GM18520 (cell line): ENCODE measurements around the gene PNLIP.

Experiments used
- ATAC-seq: cut with Tn5 transposase; IDR thresholded peaks from one replicate; pipeline ENCODE4 v1.9.1; 2021; ENCODE audit not compliant: unreplicated experiment

The PNLIP gene

DNA sequence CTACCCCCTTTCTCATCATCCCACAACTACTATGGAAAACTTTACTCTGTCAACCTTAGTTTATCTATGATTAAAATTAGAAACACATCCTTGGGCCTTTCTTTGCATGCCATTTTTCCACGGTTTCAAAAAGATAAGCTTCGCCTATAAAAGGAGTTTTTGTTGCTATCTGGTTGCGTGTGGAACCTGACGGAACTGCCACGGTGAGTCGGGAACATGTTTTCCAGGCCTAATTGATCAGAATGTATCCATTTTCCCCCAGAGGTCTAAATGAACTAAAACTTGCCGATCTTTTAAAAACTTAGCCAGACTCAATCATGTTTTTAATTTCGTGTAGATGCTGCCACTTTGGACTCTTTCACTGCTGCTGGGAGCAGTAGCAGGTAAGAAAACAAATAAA, at the start of gene PNLIP:
PNLIP (plus strand) TSS at position 176 of the 400 bp plus-strand sequence; CDS start at position 338, 162 bp downstream.
- ATAC-seq, result no peak

DNA sequence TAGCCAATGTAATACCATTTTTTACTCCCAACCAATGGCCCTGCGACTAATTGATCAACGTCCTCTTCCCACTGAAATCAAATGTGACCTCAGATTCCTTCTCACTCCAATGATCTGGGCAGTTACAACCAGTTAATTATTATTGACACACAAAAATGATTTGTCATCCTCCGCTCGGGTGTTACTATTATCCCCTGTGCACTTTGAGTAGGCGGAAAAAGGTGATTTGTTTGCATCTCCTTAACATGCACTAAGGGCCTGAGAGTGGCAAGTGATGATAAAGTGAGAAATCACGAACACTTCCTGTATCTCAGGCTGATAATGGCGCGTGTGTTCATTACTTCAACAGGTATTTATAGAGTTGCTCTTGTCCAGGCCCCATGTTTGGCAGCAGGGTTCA, 40.9 kb upstream of the PNLIP start:
- ATAC-seq, result no peak

DNA sequence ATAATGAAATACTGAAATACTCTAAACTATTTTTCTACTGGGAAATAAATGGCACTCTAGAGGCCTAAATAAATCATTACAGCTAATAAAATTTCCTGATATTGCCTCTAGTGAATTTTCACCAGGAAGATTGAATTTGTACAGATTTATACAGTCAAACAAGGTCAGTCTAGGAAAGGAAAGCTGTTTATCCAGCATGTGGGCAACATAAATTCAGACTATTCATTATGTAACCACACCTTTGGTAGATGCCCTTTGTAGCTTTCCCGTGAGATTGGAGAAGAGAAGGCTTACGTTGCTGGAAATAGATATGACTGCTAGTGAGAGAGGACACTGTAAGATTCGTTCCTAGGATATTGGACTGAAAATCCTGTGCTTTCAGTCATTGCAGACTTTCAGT, 35.2 kb upstream of the PNLIP start:
- no peak for ATAC-seq

DNA sequence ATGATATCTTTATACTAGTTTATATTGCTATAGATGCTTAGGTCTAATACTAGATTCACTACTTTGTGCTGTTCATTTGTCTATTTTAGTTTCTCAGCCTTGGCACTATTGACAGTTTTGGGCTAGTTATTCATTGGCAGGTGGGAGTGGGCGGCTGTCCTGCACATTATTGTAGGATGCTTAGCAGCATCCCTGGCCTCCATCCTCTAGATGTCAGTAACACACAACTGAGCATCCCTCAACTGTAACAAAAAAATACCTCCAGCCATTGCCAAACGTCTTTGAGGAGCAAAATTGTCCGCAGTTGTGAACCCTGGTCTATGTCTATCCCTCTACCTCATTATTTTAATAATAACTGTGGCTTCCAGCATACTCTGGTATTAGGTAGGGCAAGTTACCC, 34.4 kb upstream of the PNLIP start:
- ATAC-seq, result no peak

DNA sequence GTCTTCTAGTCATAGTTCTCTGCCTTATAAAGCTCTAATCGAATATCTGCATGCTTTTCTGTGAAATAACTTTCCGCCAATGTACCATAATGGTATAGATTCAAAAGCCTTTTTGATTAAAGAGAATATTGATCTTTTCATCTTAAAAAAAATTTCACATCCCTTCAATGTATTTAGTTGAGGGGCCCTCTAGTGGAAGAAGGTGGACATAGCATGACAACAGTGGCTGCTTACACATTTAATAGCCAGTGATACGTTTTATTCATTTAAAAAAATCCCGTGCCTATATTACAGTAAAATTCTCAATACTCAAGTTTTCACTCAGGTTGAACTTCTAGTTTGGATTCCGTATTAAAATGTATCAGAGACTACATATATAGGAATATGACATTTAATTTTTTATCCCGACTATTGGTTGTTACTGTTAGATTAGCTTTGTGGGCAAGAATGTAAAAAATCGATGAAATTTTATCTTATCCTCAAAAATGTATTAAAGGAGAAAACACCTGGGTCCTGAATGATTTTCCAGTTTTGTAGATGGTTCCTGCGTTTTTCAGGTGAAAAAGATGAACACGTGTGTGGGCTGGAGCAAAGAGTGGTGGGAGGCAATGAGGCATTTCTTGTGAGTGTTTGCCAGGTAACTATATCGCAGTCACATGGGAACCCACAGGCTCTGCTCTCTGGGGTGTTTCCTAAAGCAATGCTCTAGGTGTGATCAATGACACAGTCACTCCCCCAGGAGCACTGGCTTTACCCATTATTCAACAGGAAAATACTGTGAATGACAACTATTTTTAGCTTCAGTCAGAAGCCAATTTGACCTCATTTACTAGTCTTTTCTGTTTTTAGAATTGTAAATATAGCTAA, 24.1 kb upstream of the PNLIP start:
- ATAC-seq, result no peak

DNA sequence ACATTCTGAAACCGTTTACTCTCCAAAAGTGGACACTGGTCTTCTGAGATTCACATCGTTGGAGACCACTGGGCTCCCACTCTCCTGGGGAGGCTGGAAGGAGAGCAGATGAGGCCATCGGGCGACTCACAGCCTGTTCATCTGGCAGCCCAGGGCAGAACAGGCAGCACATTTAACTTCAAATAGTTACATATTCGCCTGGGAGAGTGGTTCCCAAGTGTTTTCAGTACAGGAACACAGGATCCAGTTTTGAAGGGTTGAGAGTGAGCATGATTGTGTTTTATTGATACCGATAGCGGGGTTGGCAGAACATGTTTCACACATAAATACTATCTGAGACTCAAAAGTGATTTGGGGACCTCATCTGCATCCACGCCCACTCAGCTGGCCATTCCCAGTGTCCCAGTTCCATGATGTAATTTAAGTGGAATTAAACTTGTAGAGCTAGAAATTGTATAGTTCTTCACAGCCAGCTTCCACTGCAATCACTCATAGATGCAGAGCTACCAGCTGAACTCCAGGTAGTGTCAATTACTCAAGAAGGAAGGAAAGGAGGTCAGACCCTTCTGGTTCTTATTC, 22.8 kb upstream of the PNLIP start:
- no peak for ATAC-seq

DNA sequence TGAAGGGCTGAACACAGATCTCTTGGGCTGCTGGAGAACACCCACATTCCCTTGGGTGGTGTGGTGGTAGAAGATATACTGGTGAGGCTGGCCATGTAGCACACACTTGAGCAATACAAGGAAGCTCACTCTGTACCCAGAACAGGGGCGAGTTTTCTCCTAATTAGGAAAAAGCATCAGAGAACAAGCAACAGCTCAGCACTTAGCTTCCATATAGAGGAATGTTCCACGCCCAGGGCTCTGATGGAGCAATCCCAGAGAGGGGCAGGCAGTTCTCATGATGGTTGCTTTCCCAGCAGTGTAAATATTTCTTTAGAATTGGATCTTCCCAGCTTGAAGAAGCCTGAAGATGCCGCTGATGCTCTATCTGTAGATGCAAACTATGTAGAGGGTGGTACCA, 21.0 kb upstream of the PNLIP start:
- ATAC-seq, result no peak

DNA sequence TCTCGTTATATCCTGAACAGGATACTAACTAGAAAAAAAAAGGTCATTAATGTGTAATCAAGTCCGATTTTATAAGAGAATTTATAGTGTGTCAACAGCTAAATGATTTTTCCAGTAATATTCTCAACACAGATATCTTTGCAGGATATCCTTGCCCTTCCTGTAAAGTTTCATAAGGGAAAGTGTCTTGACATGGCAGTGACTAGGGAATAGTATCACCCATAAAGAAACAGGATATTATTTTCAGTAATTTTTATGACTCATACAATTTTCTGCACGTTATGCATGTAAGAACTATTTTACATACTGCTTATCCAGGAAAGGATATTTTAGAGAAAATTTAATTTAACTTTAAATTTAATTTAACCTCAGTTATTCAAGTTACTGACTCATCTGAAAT, 19.5 kb upstream of the PNLIP start:
- ATAC-seq, result no peak

DNA sequence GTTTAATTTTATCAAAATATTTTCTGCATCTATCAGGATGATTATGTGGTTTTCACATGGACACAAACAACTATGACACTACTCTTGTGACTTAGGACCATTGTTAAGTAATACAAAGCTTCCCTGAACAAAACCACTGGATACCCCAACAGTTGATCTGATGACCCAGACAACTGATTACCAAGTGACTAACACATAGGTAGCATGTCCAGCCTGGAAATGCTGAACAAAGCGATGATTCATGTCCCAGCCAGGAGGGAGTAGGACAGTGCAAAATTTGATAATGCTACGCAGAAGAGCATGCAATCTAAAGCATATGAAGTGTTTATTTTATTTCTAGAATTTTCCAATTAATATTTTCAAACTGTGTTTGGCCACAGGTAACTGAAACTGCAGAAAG, 8.9 kb upstream of the PNLIP start:
- ATAC-seq, result no peak

DNA sequence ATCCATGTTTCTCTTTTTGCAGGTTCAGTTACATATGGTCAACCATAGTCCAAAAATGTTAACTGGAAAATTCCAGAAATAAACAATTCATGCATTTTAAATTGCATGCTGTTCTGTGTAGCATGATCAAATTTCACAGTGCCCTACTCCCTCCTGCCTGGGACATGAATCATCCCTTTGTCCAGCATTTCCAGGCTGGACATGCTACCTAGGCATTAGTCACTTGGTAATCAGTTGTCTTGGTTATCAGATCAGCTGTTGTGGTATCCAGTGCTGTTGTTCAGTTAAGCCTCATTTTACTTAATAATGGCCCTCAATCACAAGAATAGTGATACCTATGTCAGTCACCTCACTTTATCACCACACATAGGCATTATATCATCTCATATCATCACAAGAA, 7.3 kb upstream of the PNLIP start:
- ATAC-seq, result no peak

DNA sequence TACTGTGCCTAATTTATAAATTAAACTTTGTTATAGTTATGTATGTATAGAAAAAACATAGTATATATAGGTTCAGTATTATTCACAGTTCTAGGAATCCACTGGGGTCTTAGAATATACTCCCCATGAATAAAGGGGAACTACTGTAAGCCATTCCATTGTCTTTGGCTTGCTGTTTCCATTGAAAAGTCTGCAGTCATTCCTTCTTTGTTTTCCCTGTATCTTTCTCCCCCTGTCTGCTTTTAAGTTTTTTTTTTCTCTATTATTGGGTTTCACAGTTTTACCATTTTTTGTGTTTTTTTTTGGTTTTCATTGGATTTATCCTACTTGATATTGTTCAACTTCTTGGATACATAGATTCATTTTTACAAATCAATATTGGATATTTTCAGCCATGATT, 6.7 kb upstream of the PNLIP start:
- ATAC-seq, result no peak

DNA sequence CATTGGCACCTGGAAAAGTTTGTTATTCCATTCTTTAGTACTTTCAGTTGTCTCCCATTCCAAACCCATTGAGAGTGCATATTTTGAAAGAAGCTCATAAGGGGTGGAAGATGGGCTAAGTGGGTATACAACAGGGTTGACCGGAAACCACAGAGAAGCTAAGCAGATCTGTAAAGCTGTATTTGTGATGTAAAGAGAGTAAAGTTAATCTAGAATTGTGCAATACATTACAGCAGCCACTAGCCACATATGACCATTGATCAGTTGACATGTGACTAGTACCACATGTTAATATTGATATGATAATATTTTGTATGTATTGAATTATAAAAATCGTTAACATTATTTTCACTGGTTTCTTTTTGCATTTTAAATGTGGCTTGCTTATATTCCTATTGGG, 4.9 kb upstream of the PNLIP start:
- no peak for ATAC-seq

DNA sequence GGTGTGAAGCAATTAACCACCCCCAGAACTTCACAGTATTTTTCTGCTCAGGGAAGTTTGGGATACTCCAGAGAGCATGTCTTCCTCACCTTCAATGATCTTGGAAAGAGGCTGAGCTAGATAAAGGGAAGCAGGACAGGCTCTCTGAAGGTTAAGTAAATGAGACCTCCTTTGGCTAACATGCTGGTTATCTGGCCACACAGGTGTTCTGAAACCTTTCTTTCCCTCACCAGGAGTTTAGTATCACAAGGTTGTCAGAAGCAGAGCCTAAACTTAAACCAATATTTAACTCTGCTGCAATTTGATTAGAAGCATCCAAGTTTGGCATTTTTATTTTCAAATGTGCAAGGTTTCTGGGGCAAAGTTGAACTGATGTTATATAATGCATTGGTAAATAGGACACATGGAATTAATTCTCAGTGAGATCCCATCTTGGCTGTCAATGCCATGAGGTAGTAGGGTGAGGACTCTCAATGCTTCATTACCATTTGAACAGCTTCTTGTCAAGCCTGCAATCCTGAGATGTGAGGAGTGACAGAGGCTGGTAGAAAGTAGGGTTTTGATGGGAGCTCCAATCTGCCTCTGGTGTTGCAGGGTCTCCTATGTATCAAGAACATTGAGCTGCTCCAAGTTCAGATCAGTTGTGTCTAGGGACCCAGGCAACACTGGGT, 3.6 kb upstream of the PNLIP start:
- no peak for ATAC-seq

DNA sequence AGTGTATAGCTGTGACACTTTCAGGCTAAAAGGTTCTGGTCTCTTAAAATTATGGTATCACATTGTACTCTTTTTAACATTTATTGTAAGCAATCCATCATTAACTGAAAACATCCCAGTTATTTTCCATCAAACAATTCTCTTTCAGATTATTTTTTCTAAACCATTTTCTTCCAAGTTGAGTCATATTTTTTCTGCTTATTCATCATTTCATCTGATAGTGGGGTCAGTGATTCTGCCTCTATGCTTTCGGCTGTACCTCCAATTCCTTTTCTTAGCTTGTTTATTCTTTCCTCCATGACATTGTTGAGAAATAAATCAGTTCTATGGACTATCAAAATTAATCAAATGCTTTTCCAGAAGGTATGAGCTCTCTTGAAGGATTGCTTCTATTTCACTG, 609 bp upstream of the PNLIP start:
- no peak for ATAC-seq

DNA sequence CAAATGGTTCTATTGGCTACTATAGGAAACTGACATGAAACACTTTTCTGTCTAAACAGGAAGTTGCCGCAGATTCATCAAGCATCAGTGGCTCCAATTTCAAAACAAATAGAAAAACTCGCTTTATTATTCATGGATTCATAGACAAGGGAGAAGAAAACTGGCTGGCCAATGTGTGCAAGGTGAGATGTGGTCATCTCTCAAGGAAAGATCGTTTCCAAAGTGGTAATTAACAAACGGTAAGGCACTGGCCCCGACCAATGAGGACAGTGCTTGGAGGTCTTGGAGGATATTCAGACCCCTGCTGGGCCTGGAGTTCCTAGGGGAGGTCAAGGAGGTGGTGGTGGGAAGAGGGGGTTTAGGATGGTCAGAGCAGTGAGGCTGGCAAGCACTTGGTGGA, 2.6 kb downstream of the PNLIP start:
- ATAC-seq, result no peak

DNA sequence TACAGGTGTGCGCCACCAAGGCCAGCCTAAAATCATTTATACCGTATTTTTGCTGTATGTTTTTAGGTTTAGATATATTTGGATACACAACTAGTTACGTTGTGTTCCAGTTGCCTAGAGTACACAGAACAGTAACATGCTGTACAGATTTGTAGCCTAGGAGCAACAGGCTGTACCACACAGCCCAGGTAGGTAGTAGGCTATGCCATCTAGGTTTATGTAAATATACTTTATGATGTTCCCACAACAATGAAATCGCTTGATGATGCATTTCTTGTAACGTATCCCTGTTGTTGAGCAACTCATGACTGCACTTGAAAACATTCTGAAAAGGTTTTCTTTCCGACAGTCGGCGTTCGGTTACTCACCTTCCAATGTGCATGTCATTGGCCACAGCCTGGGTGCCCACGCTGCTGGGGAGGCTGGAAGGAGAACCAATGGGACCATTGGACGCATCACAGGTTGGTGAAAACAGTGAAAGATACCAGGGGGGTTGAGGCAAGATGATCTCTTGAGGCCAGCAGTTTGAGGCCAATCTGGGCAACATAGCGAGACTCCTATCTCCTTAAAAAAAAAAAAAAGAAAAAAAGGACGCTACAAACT, 7.7 kb downstream of the PNLIP start:
- no peak for ATAC-seq

DNA sequence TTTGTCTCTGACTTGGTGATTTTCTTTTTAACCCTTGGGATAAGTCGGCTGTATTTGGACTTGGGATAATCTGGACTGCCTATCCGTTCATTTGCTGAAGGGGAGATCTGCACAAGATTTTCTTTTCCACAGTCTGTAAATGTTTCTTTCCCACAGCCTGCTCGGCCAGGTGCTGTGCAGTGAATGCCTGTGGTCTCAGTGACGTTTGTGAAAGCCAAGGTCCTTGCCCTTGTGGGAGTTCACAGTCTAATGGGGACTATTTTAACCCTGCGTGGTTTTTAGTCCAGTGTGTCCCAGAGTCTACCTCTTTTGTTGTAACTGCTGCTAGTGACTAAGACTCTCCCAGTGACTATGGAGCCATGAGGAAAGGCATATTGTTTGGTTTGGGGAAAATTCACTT, 8.9 kb downstream of the PNLIP start:
- no peak for ATAC-seq

DNA sequence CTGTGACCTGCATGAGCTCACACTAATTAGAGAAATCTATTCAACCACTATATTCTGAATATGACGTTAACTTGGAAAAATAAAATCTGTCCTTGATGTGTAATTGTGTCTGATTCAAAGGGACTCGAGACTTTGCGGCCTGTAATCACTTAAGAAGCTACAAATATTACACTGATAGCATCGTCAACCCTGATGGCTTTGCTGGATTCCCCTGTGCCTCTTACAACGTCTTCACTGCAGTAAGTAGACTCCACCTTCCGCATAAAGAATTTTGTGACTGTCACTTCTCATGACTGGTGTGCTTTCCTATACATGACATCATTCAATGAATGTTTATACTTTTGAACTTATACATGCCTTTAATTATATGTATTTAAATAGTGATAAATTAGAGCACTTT, 10.1 kb downstream of the PNLIP start:
- no peak for ATAC-seq

DNA sequence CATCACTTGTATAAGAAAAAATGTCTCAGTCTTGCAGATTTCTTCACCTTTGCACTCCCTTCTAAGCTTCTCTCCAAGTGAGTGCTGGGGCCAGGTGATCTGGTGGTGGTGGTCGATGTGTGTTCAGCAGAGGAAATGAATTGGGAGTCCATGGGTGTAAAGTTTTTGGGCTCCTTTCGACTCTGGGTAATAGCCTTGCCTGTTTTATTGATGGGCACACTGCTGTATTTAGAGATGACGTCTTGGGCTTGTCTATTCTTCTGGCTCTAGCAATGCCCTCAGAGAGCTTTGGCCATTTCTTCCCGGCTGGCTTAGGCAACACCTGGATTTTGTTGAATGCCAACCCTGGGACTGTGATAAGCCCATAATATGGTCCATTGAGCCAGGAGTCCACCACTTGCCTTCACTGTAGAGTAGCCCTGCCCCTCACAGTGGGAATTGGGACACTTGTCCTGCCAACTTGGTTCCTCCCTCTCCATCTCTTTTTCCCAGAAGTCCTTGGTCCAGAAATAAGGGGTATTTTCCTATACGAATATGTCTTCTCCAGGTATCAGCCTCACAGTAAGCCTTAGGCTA, 11.7 kb downstream of the PNLIP start:
- no peak for ATAC-seq

DNA sequence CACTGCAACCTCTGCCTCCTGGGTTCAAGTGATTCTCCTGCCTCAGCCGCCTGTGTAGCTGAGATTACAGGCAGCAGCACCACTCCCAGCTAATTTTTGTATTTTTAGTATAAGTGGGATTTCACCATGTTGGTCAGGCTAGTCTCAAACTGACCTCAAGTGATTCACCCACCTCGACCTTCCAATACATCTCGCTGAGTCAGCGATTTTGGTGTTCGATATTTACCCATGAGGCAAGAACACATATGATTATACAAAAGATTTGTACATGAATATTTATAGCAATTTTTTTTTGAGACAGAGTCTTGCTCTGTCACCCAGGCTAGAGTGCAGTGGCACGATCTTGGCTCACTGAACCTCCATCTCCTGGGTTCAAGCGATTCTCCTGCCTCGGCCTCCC, 19.8 kb downstream of the PNLIP start:
- ATAC-seq, result no peak

DNA sequence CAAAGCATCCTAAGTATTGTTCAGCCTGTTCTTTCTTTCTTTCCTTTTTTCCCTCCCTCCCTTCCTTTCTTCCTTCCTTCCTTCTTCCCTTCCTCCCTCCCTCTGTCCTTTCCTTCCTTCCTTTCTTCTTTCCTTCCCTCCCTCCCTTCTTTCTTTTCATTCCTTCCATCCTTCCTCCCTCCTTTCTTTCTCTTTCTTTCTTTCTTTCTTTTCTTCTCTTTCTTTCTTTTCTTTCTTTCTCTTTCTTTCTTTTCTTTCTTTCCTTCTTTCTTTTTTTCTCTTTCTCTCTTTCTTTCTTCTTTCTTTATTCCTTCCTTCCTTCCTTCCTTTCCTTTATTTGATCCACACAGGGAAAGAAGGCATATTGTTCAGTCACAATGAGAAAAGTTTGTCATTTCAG, 21.2 kb downstream of the PNLIP start:
- ATAC-seq, result no peak

DNA sequence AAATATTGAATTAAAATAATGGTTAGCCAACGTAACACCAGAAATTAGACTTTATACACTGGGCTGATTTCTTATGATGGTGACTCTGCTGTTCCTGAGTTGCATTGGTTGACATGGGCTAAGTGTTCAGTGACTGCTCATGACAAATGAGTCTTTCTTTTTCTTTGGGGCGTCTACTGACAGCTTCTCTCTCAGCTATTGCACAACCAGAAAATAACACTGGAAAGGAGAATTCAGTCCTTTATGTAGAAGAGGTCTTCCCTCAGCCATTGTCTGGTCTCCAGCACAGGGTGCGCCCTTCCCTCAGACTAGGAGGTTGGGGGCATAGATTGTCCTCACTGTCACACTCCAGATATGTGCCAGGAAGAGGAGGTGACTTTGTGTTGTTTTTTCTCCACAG, 21.6 kb downstream of the PNLIP start:
- ATAC-seq, result no peak
